Colonic mucosa (tissue), 4 donors: ENCODE measurements around the gene CDNF. TPM values are rescaled to one million over a fixed set of nuclear protein-coding genes. Genes with fewer than 3 reads are reported as not detected.
"Not testable (repeated sequence)": the region's sequence is repeated elsewhere in the genome, so short reads cannot be mapped to it uniquely, and the experiment has no call there.

ENCODE experiments used
- DNase-seq: peaks from one replicate; pipeline ENCODE4 v3.0.0-alpha.2; 2020
- H3K27ac ChIP-seq: fragments of 200-600 bp; one replicate; pipeline ENCODE4 v1.8.0; 2021
- H3K27me3 ChIP-seq: fragments of 200-600 bp; one replicate; pipeline ENCODE4 v1.8.0; 2021
- H3K36me3 ChIP-seq: fragments of 200-600 bp; one replicate; pipeline ENCODE4 v1.8.0; 2021
- H3K4me1 ChIP-seq: fragments of 200-600 bp; one replicate; pipeline ENCODE4 v1.8.0; 2021; ENCODE audit warnings: mild to moderate bottlenecking
- H3K4me3 ChIP-seq: fragments of 200-600 bp; one replicate; pipeline ENCODE4 v1.8.0; 2021
- H3K9ac ChIP-seq, 2 donors: one replicate each; pipeline ENCODE4 v1.7.0; 2013; ENCODE audit warnings: control low read depth in 2 of 2, low read depth in 2 of 2, low read length in 2 of 2
- H3K9me3 ChIP-seq: fragments of 200-600 bp; one replicate; pipeline ENCODE4 v1.8.0; 2021
- CTCF ChIP-seq: fragments of 200-600 bp; IDR thresholded peaks from one replicate; pipeline ENCODE4 v1.8.0; 2022; ENCODE audit warnings: antibody characterized with exemption, mild to moderate bottlenecking
- intact Hi-C: fragments of 100-400 bp; cut with DNase I; formaldehyde crosslinking; loops from one replicate; pipeline ENCODE4 v1.14.1; 2022
- total RNA-seq, 2 donors: library from RNA; stranded (reverse); fragmentation: NEBNext Ultra II Directional in 1 of 2; extraction: Animal tissue kit (Norgen Biotek cat#: 25700) in 1 of 2; gene quantifications; one replicate each; pipeline ENCODE4 v1.2.1, GENCODE V29; 2021
- donor health status: healthy.
- donor health status: DM: no; HTN: no; CAD: no.
- donor health status: DM: no; HTN: no; CAD: no.

CDNF gene
- total RNA-seq, 2 donors from 2014 or later = 0.82 to 1.4 TPM

- Histone ChIP-seq H3K9me3 (no peaks in the 10 kb centered on the region), H3K36me3 (no peaks in the 10 kb centered on the region), H3K27ac (peak overlapping the region; percentile 94), H3K4me1 (peaks cover 3% of the 10 kb centered on the region), H3K27me3 (no peaks in the 10 kb centered on the region), H3K9ac (peak overlapping the region; percentile 73 to 83), H3K4me3 (peak overlapping the region; percentile 89)
- intact Hi-C loops = no loop called here
- no peak for TF ChIP-seq CTCF
- peak; percentile 41 for DNase-seq
These were observed 41.5 kb upstream of the CDNF start for GRCh38 chr10:14879124-14879927.

GRCh38 chr10:14878266-14879123, 40.7 kb upstream of the CDNF start, which contains the start of gene SUV39H2:
TSS of gene SUV39H2 (plus strand) at chr10:14878866. CDS start at chr10:14878889, 23 bp downstream.
- Histone ChIP-seq H3K27me3 (no peaks in the 10 kb centered on the region), H3K36me3 (no peaks in the 10 kb centered on the region), H3K27ac (peak within 1 kb of the TSS; percentile 94), H3K4me1 (peaks cover 3% of the 10 kb centered on the region), H3K9ac (peak within 1 kb of the TSS; percentile 81 to 94), H3K9me3 (no peaks in the 10 kb centered on the region), H3K4me3 (peak within 1 kb of the TSS; percentile 89)
- intact Hi-C loops = no loop called here
- TF ChIP-seq CTCF = no peak
- DNase-seq = peak; percentile 95

- TF ChIP-seq CTCF = no peak
- Histone ChIP-seq H3K4me1 (peaks cover 3% of the 10 kb centered on the region), H3K27me3 (no peaks in the 10 kb centered on the region), H3K27ac (no peak overlapping the region), H3K9ac (no peak overlapping the region), H3K4me3 (no peak overlapping the region), H3K9me3 (no peaks in the 10 kb centered on the region), H3K36me3 (no peaks in the 10 kb centered on the region)
- no peak for DNase-seq
- intact Hi-C loops = no loop called here
These were observed 38.9 kb upstream of the CDNF start for GRCh38 chr10:14876764-14877163.

- Histone ChIP-seq H3K4me3 (no peak overlapping the region), H3K9ac (no peak overlapping the region), H3K9me3 (no peaks in the 10 kb centered on the region), H3K27ac (no peak overlapping the region), H3K27me3 (no peaks in the 10 kb centered on the region), H3K36me3 (no peaks in the 10 kb centered on the region), H3K4me1 (peaks cover 3% of the 10 kb centered on the region)
- TF ChIP-seq CTCF = no peak
- intact Hi-C loops = no loop called here
- DNase-seq = no peak
These were observed 38.1 kb upstream of the CDNF start for GRCh38 chr10:14875941-14876340.

DNA sequence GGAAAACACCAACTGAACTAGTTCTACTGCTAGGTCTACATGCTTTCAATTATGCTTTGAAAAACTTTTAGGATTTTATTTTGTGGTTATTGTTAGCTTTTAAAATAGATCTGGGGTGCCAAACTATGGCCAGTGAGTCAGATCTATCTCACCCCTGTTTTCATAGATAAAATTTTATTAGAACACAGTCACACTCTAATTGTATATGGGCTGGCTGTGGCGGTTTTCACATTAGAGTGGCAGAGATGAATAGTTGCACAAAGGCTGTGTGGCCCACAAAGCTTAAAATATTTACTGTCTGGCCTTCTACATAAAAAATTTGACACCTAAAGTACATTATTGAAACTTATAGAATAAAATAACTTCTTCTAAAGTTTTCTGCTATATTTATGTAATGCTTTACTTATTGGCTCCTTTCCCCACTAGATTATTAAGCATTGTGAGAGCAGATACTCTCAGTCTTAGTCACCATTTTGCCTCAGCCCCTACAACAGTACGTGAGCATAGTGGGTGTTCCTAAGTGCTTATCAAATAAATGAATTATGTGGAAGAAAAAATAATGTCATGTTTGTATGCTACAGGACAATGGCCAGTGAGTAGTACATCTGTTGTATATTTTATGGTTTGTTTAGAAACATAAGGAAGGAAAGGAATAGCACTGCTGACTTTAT, 35.4 kb upstream of the CDNF start:
- no peaks in the 10 kb centered on the region for H3K4me1 ChIP-seq
- H3K27ac ChIP-seq = no peak overlapping the region
- no peak for DNase-seq
- intact Hi-C loops = no loop called here
- no peaks in the 10 kb centered on the region for H3K9me3 ChIP-seq
- H3K36me3 ChIP-seq = no peaks in the 10 kb centered on the region
- H3K27me3 ChIP-seq = no peaks in the 10 kb centered on the region
- TF ChIP-seq CTCF = no peak
- H3K9ac ChIP-seq = no peak overlapping the region
- no peak overlapping the region for H3K4me3 ChIP-seq

DNA sequence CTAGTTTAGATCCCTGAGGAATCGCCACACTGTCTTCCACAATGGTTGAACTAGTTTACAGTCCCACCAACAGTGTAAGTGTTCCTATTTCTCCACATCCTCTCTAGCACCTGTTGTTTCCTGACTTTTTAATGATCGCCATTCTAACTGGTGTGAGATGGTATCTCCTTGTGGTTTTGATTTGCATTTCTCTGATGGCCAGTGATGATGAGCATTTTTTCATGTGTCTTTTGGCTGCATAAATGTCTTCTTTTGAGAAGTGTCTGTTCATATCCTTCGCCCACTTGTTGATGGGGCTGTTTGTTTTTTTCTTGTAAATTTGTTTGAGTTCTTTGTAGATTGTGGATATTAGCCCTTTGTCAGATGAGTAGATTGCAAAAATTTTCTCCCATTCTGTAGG, 27.0 kb upstream of the CDNF start:
- H3K4me3 ChIP-seq, H3K4me1 ChIP-seq, DNase-seq, H3K9me3 ChIP-seq, H3K27ac ChIP-seq, H3K9ac ChIP-seq, H3K27me3 ChIP-seq, intact Hi-C loops, H3K36me3 ChIP-seq: not testable (repeated sequence)

DNA sequence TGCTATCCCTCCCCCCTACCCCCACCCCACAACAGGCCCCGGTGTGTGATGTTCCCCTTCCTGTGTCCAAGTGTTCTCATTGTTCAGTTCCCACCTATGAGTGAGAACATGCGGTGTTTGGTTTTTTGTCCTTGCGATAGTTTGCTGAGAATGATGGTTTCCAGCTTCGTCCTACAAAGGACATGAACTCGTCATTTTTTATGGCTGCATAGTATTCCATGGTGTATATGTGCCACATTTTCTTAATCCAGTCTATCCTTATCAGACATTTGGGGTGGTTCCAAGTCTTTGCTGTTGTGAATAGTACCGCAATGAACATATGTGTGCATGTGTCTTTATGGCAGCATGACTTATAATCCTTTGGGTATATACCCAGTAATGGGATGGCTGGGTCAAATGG, 26.6 kb upstream of the CDNF start:
- H3K36me3 ChIP-seq, H3K4me3 ChIP-seq, intact Hi-C loops: not testable (repeated sequence)

More for the DNA sequence above, 26.6 kb upstream of the CDNF start:
- H3K4me1 ChIP-seq, DNase-seq, H3K27ac ChIP-seq, H3K9ac ChIP-seq, H3K27me3 ChIP-seq, H3K9me3 ChIP-seq: not testable (repeated sequence)
